Measurements from ENCODE around the gene HS1BP3.

HS1BP3 gene

GRCh38 chr2:20645761-20646160 is 5.1 kb downstream of the HS1BP3 start:
- no peak for DNase-seq (ENCODE audit: low read depth)

GRCh38 chr2:20645301-20645701 is 5.6 kb downstream of the HS1BP3 start:
- DNase-seq (ENCODE audit: low read depth), result no peak

DNA sequence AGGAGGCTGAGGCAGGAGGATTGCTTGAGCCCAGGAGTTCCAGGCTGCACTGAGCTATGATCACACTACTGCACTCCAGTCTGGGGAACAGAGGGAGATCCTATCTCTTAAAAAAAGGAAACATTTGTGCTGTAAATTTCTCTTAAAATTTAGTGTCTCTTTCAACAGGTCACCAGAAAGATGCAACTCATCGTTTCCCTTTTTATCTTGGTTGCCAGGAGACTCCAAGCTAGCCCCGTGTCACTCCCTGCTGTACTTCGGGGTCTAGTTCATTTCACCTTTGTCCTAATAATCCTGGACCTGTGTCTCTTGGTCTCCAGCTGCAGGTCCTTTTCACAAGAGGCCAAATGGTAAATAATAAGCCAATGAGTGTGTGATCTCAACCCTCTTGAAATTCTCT is 7.1 kb downstream of the HS1BP3 start:
- DNase-seq (ENCODE audit: low read depth), result no peak

- DNase-seq (ENCODE audit: low read depth), result no peak
Observed at GRCh38 chr2:20643060-20643459, 7.8 kb downstream of the HS1BP3 start.

- peak; percentile 59 for DNase-seq (ENCODE audit: low read depth)
Observed at GRCh38 chr2:20642055-20642971, 8.6 kb downstream of the HS1BP3 start.

GRCh38 chr2:20641123-20641985 is 9.5 kb downstream of the HS1BP3 start:
- DNase-seq (ENCODE audit: low read depth), result no peak

- DNase-seq (ENCODE audit: low read depth), result no peak
Observed at GRCh38 chr2:20640411-20641122, 10.3 kb downstream of the HS1BP3 start.

- no peak for DNase-seq (ENCODE audit: low read depth)
Observed at GRCh38 chr2:20638646-20639430, 12.1 kb downstream of the HS1BP3 start.

- no peak for DNase-seq (ENCODE audit: low read depth)
Observed at GRCh38 chr2:20638014-20638413, 12.9 kb downstream of the HS1BP3 start.

DNA sequence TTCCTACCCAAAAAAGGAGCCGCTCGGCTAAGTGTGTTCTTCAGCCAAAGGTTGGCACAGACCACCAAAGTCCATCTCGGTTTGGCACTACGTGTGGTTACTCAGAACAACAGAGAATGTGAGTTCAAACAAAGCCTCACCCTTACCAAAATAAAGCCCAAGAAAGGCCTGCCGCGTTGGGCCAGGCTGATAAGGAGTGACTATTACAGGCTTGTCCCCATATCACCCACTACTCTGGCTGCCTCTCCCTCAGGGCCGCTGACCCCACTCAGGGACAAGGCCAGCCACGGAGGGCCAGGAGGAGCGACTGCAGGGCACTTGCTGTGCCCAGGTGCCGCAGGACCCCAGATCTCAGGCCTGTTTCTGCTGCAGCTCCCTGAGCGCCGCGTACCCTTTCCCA is 13.8 kb downstream of the HS1BP3 start:
- DNase-seq (ENCODE audit: low read depth), result no peak

DNA sequence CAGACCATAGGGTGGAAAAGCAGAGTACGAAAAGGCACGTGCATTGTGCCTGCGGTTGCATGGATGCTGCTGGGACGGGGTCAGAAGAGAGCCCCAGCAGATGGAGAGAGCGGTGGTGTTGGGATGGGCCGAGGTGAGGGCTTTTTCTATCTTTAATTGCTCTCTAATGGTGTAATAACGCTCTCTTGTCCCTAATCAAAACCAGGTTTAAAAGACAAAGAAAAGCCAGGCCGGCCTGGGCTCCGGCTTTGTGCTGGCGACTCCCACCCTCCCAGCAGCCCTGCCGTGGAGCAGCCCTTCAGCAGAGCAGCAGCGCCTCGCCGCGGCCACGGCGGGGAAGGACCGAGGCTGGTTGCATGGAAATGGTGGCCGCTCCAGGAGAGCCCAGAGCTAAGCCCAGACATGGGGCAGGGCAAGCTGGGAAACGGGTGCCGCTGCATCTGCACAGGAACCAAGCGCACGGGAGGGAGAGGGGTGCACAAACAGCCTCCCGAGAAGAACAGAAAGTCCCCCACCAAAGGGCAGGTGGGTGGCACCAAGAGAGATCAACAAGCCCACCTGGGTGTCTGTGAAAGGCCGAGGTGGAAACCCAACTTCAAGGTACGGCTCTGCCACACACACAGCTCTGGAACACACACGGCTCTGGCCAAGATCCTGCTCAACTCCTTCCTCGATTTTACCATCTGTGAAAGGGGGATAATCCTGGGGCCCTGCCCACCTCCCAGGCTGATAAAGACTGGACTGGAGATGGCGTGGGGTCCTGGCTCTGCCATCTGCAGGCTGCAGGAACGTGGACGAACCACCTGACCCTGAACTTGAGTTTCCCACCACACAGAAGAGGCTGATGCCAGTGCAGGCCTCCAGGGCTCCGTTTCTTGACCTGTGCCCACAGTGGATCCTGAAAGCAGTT is 15.0 kb downstream of the HS1BP3 start:
- DNase-seq (ENCODE audit: low read depth), result no peak

GRCh38 chr2:20635113-20635510 is 15.8 kb downstream of the HS1BP3 start:
- no peak for DNase-seq (ENCODE audit: low read depth)

- DNase-seq (ENCODE audit: low read depth), result no peak
Observed at GRCh38 chr2:20634507-20635112, 16.3 kb downstream of the HS1BP3 start.

GRCh38 chr2:20633794-20634506 is 16.9 kb downstream of the HS1BP3 start:
- DNase-seq (ENCODE audit: low read depth), result no peak

DNA sequence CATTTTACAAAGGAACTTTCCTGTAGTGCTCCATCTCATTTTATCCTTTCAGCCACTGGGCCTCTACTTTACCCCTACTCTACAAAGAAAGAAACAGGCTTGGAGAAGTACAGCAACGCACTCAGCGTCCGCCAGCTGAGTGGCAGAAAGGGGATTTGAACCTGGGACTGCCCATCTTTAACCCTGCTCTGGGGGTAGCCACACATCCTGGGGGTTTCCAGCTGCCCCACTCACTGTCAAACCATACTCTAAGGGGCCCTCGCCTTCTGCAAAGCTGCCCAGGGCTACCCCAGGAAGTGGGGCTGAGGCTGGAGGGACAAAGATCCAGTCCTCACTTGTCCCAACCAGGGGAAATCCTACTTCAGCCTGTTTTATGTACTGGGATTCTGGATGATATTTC is 17.9 kb downstream of the HS1BP3 start:
- DNase-seq (ENCODE audit: low read depth), result no peak

GRCh38 chr2:20632446-20632990 is 18.4 kb downstream of the HS1BP3 start:
- no peak for DNase-seq (ENCODE audit: low read depth)

DNA sequence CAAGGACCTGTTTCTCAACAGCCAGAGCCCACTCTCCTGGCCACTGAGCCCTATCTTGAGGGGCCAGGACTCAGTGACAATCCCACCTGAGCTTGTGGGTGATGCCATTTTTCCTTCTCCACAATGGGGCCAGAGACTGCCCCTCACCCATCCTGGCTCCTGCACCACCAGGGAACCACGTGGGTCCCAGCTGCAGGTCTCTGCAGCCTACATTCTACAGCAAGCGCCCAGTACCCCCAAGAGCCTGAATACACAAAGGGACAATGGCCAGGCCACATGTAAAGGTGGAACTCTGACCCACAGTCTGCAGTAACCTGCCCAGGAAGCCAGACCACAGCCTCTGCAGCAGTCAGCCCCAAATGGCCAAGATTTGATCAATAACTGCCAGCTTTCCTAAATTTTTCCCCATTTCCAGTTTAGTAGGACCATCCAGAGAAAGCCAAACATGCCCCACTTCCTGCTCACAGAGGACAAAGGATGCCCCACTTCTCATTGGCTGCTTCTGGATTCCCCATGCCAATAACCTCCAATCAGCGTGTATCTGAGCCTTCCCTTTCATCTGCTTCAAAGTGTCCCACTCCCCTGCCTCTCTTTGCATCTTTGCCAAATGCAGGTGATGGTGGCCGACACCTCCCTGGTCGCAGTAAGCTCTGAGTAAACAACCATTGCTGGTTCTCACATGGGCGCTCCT is 19.1 kb downstream of the HS1BP3 start:
- no peak for DNase-seq (ENCODE audit: low read depth)

DNA sequence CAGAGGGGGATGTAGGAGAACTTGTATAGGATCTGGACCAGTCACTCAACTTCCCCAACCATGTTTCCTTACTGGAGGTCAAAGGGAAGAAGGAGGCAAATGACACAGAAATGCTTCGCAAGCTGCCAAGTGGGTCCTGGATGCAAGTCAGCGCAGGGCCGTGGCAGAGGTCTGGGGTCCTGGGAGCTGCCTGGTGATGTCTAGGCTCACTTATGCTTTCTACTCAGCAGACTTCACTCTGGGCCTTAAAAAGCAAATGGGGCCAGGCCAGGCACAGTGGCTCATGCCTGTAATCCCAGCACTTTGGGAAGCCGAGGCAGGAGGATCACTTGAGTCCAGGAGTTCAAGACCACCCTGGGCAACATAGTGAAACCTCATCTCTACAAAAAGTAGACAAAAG is 19.9 kb downstream of the HS1BP3 start:
- no peak for DNase-seq (ENCODE audit: low read depth)
